GM19239 (cell line): ENCODE data around the gene POLD2.

Source experiments
- DNase-seq: peaks from one replicate; pipeline ENCODE4 v3.0.0; 2011; ENCODE audit warnings: low spot score; ENCODE audit not compliant: insufficient read length
- FAIRE-seq: peaks from 2 replicates; lab custom pipeline; 2011; peaks lifted over from hg19 to GRCh38; lab: Jason Lieb, UNC

POLD2 gene

GRCh38 chr7:44152971-44153947 is 29.9 kb upstream of the POLD2 start:
- FAIRE-seq (no peak), DNase-seq (no peak)

GRCh38 chr7:44151956-44152355 is 28.6 kb upstream of the POLD2 start:
- FAIRE-seq = no peak

GRCh38 chr7:44150966-44151941 is 27.9 kb upstream of the POLD2 start:
- FAIRE-seq (no peak), DNase-seq (no peak)

More at GRCh38 chr7:44151956-44152355, 28.6 kb upstream of the POLD2 start:
- DNase-seq = no peak

GRCh38 chr7:44150466-44150832 is 27.1 kb upstream of the POLD2 start:
- no peak for FAIRE-seq
- no peak for DNase-seq

GRCh38 chr7:44149571-44150465 is 26.5 kb upstream of the POLD2 start:
- DNase-seq = no peak
- no peak for FAIRE-seq

GRCh38 chr7:44148961-44149536 is 25.7 kb upstream of the POLD2 start:
- DNase-seq (no peak), FAIRE-seq (no peak)

GRCh38 chr7:44148166-44148565 is 24.8 kb upstream of the POLD2 start:
- DNase-seq = no peak
- FAIRE-seq = no peak

GRCh38 chr7:44147026-44147991 is 24.0 kb upstream of the POLD2 start:
- DNase-seq (no peak), FAIRE-seq (no peak)

GRCh38 chr7:44145969-44146911 is 22.9 kb upstream of the POLD2 start:
- DNase-seq = peak; percentile 74
- no peak for FAIRE-seq

GRCh38 chr7:44145479-44145968 is 22.2 kb upstream of the POLD2 start:
- DNase-seq (no peak), FAIRE-seq (no peak)

- no peak for FAIRE-seq
- no peak for DNase-seq
Observed at GRCh38 chr7:44144968-44145478, 21.7 kb upstream of the POLD2 start.

GRCh38 chr7:44144426-44144967 is 21.1 kb upstream of the POLD2 start:
- DNase-seq (no peak), FAIRE-seq (no peak)

- no peak for DNase-seq
- no peak for FAIRE-seq
Observed at GRCh38 chr7:44143646-44144250, 20.4 kb upstream of the POLD2 start.

- FAIRE-seq (no peak), DNase-seq (no peak)
Observed at GRCh38 chr7:44142028-44142427, 18.7 kb upstream of the POLD2 start.

- FAIRE-seq (no peak), DNase-seq (no peak)
Observed at GRCh38 chr7:44141221-44141850, 18.0 kb upstream of the POLD2 start, which contains the start of gene MYL7. Gene MYL7, minus strand, starts transcription at chr7:44141332. Its CDS starts 27 bp downstream, at chr7:44141305.

- FAIRE-seq (no peak), DNase-seq (no peak)
Observed at GRCh38 chr7:44140341-44140740, 17.0 kb upstream of the POLD2 start.
